LNCaP clone FGC (cell line): ENCODE measurements around the gene ROBO1.

Experiments used
- DNase-seq: peaks from one replicate; pipeline ENCODE4 v3.0.0-alpha.2; 2011; ENCODE audit warnings: low read depth
- H3K4me3 ChIP-seq: 2 replicates; pipeline ENCODE4 v1.5.1; 2011; ENCODE audit warnings: mild to moderate bottlenecking, low read depth, low read length, control low read depth
- TF ChIP-seq, protein P1 (sequence below): IDR thresholded peaks from 2 replicates; pipeline ENCODE4 v1.5.1; 2012; ENCODE audit warnings: mild to moderate bottlenecking; ENCODE audit not compliant: control insufficient read depth, insufficient read depth; ENCODE audit errors: extremely low read depth

ROBO1 gene

DNA sequence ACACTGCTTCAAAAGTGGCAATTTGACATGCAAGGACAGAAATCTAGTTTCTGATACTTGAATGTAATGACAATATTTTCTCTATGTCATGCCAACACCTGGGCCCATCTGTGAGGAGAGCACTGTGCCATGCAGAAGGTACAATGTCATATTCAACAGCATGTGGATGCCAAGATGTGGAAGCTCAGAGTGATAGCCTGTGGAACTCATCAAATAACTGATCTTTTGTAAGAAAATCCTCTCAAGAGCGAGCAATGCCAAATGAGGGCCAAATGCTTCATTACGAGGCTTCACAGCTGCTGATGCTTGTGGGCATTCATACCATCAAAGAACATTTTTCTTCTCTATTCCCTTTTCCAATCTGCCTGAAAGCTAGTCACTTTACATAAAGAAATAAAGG is 95.1 kb downstream of the ROBO1 start:
- no peak overlapping the region for H3K4me3 ChIP-seq
- TF ChIP-seq, protein P1, sequence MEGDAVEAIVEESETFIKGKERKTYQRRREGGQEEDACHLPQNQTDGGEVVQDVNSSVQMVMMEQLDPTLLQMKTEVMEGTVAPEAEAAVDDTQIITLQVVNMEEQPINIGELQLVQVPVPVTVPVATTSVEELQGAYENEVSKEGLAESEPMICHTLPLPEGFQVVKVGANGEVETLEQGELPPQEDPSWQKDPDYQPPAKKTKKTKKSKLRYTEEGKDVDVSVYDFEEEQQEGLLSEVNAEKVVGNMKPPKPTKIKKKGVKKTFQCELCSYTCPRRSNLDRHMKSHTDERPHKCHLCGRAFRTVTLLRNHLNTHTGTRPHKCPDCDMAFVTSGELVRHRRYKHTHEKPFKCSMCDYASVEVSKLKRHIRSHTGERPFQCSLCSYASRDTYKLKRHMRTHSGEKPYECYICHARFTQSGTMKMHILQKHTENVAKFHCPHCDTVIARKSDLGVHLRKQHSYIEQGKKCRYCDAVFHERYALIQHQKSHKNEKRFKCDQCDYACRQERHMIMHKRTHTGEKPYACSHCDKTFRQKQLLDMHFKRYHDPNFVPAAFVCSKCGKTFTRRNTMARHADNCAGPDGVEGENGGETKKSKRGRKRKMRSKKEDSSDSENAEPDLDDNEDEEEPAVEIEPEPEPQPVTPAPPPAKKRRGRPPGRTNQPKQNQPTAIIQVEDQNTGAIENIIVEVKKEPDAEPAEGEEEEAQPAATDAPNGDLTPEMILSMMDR: no peak
- no peak for DNase-seq

DNA sequence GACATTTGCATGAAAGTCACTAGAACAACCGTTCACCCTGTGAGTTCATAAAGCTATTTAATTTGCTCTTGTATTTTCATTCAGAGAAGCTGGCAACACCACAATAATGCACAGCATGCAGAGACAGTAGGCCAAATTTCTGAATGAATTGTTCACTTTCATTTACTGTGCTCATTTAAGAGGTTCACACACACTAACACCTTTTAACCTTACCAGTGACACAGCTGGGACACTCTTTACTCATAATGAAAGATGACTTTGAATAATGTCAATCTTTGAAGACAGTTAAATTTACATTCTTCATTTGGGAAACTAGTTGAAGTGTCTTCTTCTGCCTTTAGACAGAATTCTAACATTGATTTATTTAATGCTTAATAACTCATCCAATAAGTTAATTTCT is 95.7 kb downstream of the ROBO1 start:
- TF ChIP-seq, protein P1: no peak
- DNase-seq: no peak
- no peak overlapping the region for H3K4me3 ChIP-seq

DNA sequence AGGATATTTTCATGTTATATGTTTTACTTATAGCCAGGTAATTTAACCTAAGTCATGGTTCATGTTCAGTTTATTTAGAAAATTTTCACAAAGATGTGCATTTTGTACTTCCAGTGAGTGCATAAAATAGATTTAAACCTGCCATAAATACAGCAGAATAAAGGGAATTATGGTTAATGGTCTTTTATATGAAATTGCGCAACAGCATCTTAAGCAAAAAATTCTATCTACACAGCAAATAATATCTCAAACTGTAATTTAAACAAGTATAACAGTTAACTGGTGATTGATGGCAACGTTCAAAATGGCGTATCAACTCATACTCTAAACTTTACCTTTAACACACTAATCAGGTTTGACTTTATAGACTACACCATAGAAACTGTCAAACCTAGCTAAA is 97.6 kb downstream of the ROBO1 start:
- DNase-seq: no peak
- H3K4me3 ChIP-seq: no peak overlapping the region

DNA sequence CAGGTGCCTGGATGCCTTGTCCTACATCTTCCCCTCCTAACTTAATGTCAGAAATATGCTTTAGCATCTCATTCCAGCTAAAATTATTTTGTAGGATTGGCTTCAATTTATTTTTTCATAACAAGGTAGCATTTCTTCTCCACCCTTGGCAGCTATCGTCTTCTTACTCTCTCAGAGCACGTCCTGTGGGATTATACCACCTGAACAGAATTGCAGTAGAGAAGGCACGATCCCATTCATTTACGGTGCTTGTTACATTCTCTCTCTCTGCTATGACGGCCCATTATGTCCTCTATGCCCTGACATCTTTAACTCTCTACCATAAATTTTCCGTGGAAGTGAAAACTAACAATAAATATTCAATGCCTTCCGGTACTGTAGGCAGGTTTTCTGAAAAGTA is 103.3 kb downstream of the ROBO1 start:
- H3K4me3 ChIP-seq: no peak overlapping the region
- TF ChIP-seq, protein P1: no peak
- no peak for DNase-seq

More for the DNA sequence above, 97.6 kb downstream of the ROBO1 start:
- TF ChIP-seq, protein P1: no peak

DNA sequence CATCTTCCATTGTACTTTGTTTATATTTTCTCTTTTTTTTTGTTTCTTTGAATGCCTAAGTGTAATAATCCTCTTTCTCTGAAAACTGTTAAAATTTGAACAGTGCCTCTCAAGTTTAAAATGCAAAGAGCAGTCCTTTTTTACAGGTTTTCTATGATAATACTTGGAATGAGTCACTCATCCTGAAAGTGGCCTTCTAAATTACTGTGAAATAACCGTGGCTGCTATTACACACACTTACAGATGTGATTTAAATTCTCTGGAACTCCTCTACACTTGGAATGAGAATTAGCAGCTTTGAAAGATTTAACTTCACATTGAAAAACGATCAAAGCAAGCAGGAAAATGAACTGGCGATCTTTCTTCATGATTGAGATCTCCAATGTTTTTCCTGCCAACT is 105.9 kb downstream of the ROBO1 start:
- H3K4me3 ChIP-seq: no peak overlapping the region
- TF ChIP-seq, protein P1: no peak
- DNase-seq: no peak

DNA sequence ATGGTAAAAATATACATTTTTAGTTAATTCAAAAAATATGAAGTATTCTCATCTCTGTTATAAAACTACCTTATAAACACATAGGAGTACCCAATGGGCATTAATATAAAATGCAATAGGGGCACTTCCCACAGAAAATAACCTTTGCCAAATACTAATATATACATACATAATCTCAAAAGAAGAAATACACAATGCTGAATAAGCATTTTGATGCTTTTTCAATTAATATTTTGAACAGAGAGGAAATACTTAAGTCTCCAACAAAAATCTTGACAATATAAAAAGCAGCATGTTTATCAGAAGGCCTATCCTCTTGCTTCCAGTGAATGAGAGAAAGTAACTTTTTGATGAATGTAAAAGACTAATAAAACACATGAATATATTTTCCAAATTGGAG is 110.7 kb downstream of the ROBO1 start:
- no peak overlapping the region for H3K4me3 ChIP-seq
- TF ChIP-seq, protein P1: no peak
- DNase-seq: no peak

DNA sequence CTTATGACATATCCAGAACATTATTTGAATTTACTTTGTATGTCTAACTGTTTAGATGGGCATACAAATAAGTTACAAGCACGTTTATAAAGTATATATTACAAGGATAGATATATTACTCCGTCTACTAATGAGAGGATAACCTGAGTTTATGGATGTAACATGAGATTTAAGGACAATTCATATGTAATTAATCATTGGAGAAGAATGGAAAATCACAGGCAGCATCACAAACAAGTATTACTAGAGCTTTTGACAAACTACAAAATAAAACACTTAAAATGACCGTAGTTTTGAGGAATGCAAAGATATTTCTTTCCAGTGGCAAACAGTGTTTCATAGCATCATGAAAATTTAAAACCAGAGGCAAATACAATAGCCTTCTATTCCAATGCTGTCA is 113.8 kb downstream of the ROBO1 start:
- TF ChIP-seq, protein P1: no peak
- no peak overlapping the region for H3K4me3 ChIP-seq
- DNase-seq: no peak
